H1 (cell line): Measurements from ENCODE around the gene ENPP1. TPM values are rescaled to one million over a fixed set of nuclear protein-coding genes. Genes with fewer than 3 reads are reported as not detected.

Source experiments
- CTCF ChIA-PET: fragments of 300-600 bp; sonication (Branson Sonifier 250); formaldehyde crosslinking; loops from one replicate; lab custom pipeline; 2021; ENCODE audit not compliant: partially characterized antibody; lab: Charles Lee
- POLR2A ChIA-PET: fragments of 300-600 bp; sonication (Branson Sonifier 250); formaldehyde crosslinking; loops from one replicate; lab custom pipeline; 2021; ENCODE audit warnings: inconsistent platforms; ENCODE audit not compliant: partially characterized antibody; lab: Charles Lee
- DNase-seq, 2 experiments: peaks; one replicate each; pipeline versions ENCODE4 v3.0.0 to v3.0.0-alpha.2; 2010 to 2022; ENCODE audit warnings: low spot score in 2 of 2, low read depth in 1 of 2, mixed read lengths in 1 of 2
- FAIRE-seq: peaks from 2 replicates; lab custom pipeline; 2011; peaks lifted over from hg19 to GRCh38; lab: Jason Lieb, UNC
- H2AFZ ChIP-seq: 2 replicates; pipeline ENCODE4 v1.8.1; 2012; ENCODE audit warnings: low read length, inconsistent platforms
- H2AK5ac ChIP-seq: 2 replicates; pipeline ENCODE4 v1.6.1; 2013; ENCODE audit warnings: low read depth, low read length
- H2BK120ac ChIP-seq: replicated peaks from 2 replicates; pipeline ENCODE3; 2013; ENCODE audit warnings: low read depth, low read length, inconsistent platforms
- H2BK12ac ChIP-seq: 2 replicates; pipeline ENCODE4 v1.6.1; 2013; ENCODE audit warnings: low read depth, low read length
- H2BK15ac ChIP-seq: 2 replicates; pipeline ENCODE4 v1.6.1; 2013; ENCODE audit warnings: low read length
- H2BK20ac ChIP-seq: 2 replicates; pipeline ENCODE4 v1.6.1; 2013; ENCODE audit warnings: low read length
- H2BK5ac ChIP-seq: 2 replicates; pipeline ENCODE4 v1.6.1; 2013; ENCODE audit warnings: low read depth, low read length
- H3K14ac ChIP-seq: 2 replicates; pipeline ENCODE4 v1.6.1; 2013; ENCODE audit warnings: inconsistent platforms; ENCODE audit not compliant: insufficient read length
- H3K18ac ChIP-seq: 2 replicates; pipeline ENCODE4 v1.6.1; 2013; ENCODE audit warnings: low read length; ENCODE audit errors: extremely low read depth
- H3K23ac ChIP-seq: 2 replicates; pipeline ENCODE4 v1.6.1; 2013; ENCODE audit warnings: inconsistent platforms; ENCODE audit not compliant: insufficient read length
- H3K23me2 ChIP-seq: 2 replicates; pipeline ENCODE4 v1.6.1; 2013; ENCODE audit warnings: low read depth, low read length
- H3K27ac ChIP-seq: 2 replicates; pipeline ENCODE4 v1.6.1; 2011; ENCODE audit warnings: low read depth, low read length, inconsistent platforms
- H3K27me3 ChIP-seq, 4 experiments: replicated peaks in 1 of 4; 1 replicate in 1 of 4; 2 replicates in 3 of 4; pipeline versions ENCODE4 v1.6.1 to v1.8.1; 2011 to 2013; ENCODE audit warnings: low read length in 3 of 4, mild to moderate bottlenecking in 3 of 4, inconsistent platforms in 2 of 4, mixed read lengths in 2 of 4, moderate library complexity in 1 of 4; ENCODE audit not compliant: control insufficient read depth in 3 of 4, insufficient read depth in 3 of 4; ENCODE audit errors: extremely low read depth in 1 of 4
- H3K36me3 ChIP-seq, 4 experiments: 2 replicates each; pipeline versions ENCODE4 v1.6.1 to v1.8.1; 2011 to 2013; ENCODE audit warnings: mild to moderate bottlenecking in 4 of 4, low read length in 3 of 4, moderate library complexity in 2 of 4, control low read depth in 1 of 4, inconsistent platforms in 1 of 4; ENCODE audit not compliant: insufficient read depth in 4 of 4, control insufficient read depth in 2 of 4
- H3K4ac ChIP-seq: replicated peaks from 2 replicates; pipeline ENCODE3; 2013; ENCODE audit warnings: low read length, low read depth, mixed read lengths, inconsistent platforms; ENCODE audit not compliant: insufficient read length
- H3K4me1 ChIP-seq, 4 experiments: replicated peaks in 1 of 4; 1 replicate in 1 of 4; 2 replicates in 3 of 4; pipeline versions ENCODE4 v1.6.1 to v1.8.1; 2011 to 2013; ENCODE audit warnings: low read length in 3 of 4, inconsistent platforms in 2 of 4, mixed read lengths in 1 of 4; ENCODE audit not compliant: insufficient read depth in 4 of 4, control insufficient read depth in 3 of 4
- H3K4me2 ChIP-seq, 2 experiments: 2 replicates each; pipeline versions ENCODE4 v1.6.1 to v1.8.1; 2011 to 2013; ENCODE audit warnings: low read depth in 2 of 2, low read length in 2 of 2, control low read depth in 1 of 2, inconsistent platforms in 1 of 2, mild to moderate bottlenecking in 1 of 2; ENCODE audit not compliant: insufficient read depth in 1 of 2
- H3K4me3 ChIP-seq, 4 experiments: fragments of 200-600, 300-600 bp in 1 of 4; sonication (generic), shearing (Covaris generic), sonication (Bioruptor Twin) in 1 of 4; 2 replicates each; pipeline versions ENCODE4 v1.5.1 to v1.8.1; 2011 to 2016; ENCODE audit warnings: low read length in 4 of 4, low read depth in 3 of 4, control low read depth in 2 of 4, inconsistent platforms in 2 of 4, mild to moderate bottlenecking in 2 of 4, mixed read lengths in 1 of 4, moderate library complexity in 1 of 4; ENCODE audit not compliant: insufficient read depth in 2 of 4; ENCODE audit errors: extremely low read depth in 1 of 4
- H3K56ac ChIP-seq: replicated peaks from 2 replicates; pipeline ENCODE3; 2013; ENCODE audit warnings: low read depth, mild to moderate bottlenecking, mixed read lengths, low read length, inconsistent platforms; ENCODE audit not compliant: insufficient read length
- H3K79me1 ChIP-seq: 2 replicates; pipeline ENCODE4 v1.6.1; 2013; ENCODE audit warnings: low read depth, low read length, control low read depth
- H3K79me2 ChIP-seq, 2 experiments: 2 replicates each; pipeline versions ENCODE4 v1.6.1 to v1.8.1; 2012 to 2013; ENCODE audit warnings: low read length in 2 of 2, mild to moderate bottlenecking in 2 of 2, inconsistent platforms in 1 of 2; ENCODE audit not compliant: insufficient read depth in 2 of 2, control insufficient read depth in 1 of 2
- H3K9ac ChIP-seq, 4 experiments: replicated peaks in 1 of 4; 1 replicate in 1 of 4; 2 replicates in 3 of 4; pipeline versions ENCODE4 v1.6.1 to v1.8.1; 2011 to 2013; ENCODE audit warnings: low read depth in 3 of 4, low read length in 3 of 4, control low read depth in 2 of 4, mild to moderate bottlenecking in 2 of 4, moderate library complexity in 2 of 4, inconsistent platforms in 1 of 4; ENCODE audit errors: extremely low read depth in 1 of 4
- H3K9me3 ChIP-seq, 2 experiments: 2 replicates each; pipeline versions ENCODE4 v1.6.1 to v1.8.1; 2012 to 2013; ENCODE audit warnings: mild to moderate bottlenecking in 2 of 2, moderate library complexity in 2 of 2, control low read depth in 1 of 2, inconsistent platforms in 1 of 2, low read depth in 1 of 2, low read length in 1 of 2, mixed read lengths in 1 of 2; ENCODE audit not compliant: insufficient read depth in 2 of 2
- H4K20me1 ChIP-seq, 2 experiments: replicated peaks in 1 of 2; 2 replicates each; pipeline versions ENCODE3 to v1.8.1; 2011 to 2013; ENCODE audit warnings: inconsistent platforms in 2 of 2, low read length in 2 of 2, mild to moderate bottlenecking in 1 of 2; ENCODE audit not compliant: insufficient read depth in 2 of 2, control insufficient read depth in 1 of 2
- H4K5ac ChIP-seq: 2 replicates; pipeline ENCODE4 v1.6.1; 2013; ENCODE audit warnings: low read length, low read depth, mixed read lengths, inconsistent platforms; ENCODE audit not compliant: insufficient read length
- H4K8ac ChIP-seq: 2 replicates; pipeline ENCODE4 v1.8.0; 2013; ENCODE audit warnings: mild to moderate bottlenecking, moderate library complexity, low read length, inconsistent platforms; ENCODE audit not compliant: insufficient read depth; ENCODE audit errors: extremely low read depth
- H4K91ac ChIP-seq: replicated peaks from 2 replicates; pipeline ENCODE3; 2013; ENCODE audit warnings: low read length, mixed read lengths, inconsistent platforms; ENCODE audit not compliant: insufficient read length
- CHD1 ChIP-seq: IDR thresholded peaks from 2 replicates; pipeline ENCODE4 v1.6.1; 2012; ENCODE audit warnings: low read depth, low read length, improper control_type of control experiment
- HDAC6 ChIP-seq: IDR thresholded peaks from one replicate; pipeline ENCODE4 v1.7.1; 2012; ENCODE audit warnings: low read depth, mild to moderate bottlenecking, inconsistent platforms, low read length, moderate library complexity
- JUN ChIP-seq: IDR thresholded peaks from 2 replicates; pipeline ENCODE4 v1.6.1; 2011; ENCODE audit warnings: low read depth, mild to moderate bottlenecking, improper control_type of control experiment, low read length
- KDM4A ChIP-seq: IDR thresholded peaks from one replicate; pipeline ENCODE4 v1.7.1; 2012; ENCODE audit warnings: low read depth, mild to moderate bottlenecking, moderate library complexity, low read length, inconsistent platforms; ENCODE audit not compliant: severe bottlenecking
- RBBP5 ChIP-seq: IDR thresholded peaks from 2 replicates; pipeline ENCODE4 v1.7.1; 2012; ENCODE audit warnings: low read depth, mild to moderate bottlenecking, inconsistent platforms, low read length, moderate library complexity, borderline replicate concordance
- SP1 ChIP-seq: IDR thresholded peaks from 2 replicates; pipeline ENCODE4 v1.6.1; 2011; ENCODE audit warnings: low read depth, low read length
- TAF1 ChIP-seq: IDR thresholded peaks from 2 replicates; pipeline ENCODE4 v1.6.1; 2011; ENCODE audit warnings: mild to moderate bottlenecking, low read depth, low read length
- TBP ChIP-seq: IDR thresholded peaks from 2 replicates; pipeline ENCODE4 v1.6.1; 2011; ENCODE audit warnings: low read depth, low read length, improper control_type of control experiment
- ZNF274 ChIP-seq: IDR thresholded peaks from 2 replicates; pipeline ENCODE4 v1.7.0; 2012; ENCODE audit warnings: low read length, borderline replicate concordance; ENCODE audit errors: extremely low read depth
- WGBS, 2 experiments: shearing (Covaris generic) in 1 of 2; methylation state at CpG; one replicate each; pipeline versions ENCODE4 v1.1.6 to v1.1.7; 2013 to 2015; ENCODE audit warnings: low lambda C conversion rate in 2 of 2, mixed read lengths in 2 of 2, inconsistent platforms in 1 of 2, low coverage in 1 of 2, missing lambda C conversion rate in 1 of 2; ENCODE audit not compliant: insufficient replicate concordance in 2 of 2, insufficient coverage in 1 of 2, insufficient read length in 1 of 2; ENCODE audit errors: extremely low coverage in 1 of 2, missing lambda C conversion rate in 1 of 2; 5-methylcytosine and 5-hydroxymethylcytosine counted together
- polyA plus RNA-seq, 7 experiments: library from polyadenylated mRNA; depleted of rRNA in 3 of 7; stranded (reverse) in 5 of 7; unstranded in 2 of 7; fragments of >200 nt in 5 of 7; fragments of 200-250 nt in 2 of 7; gene quantifications; 1 replicate in 5 of 7; 2 replicates in 1 of 7; 4 replicates in 1 of 7; pipeline versions ENCODE4 v1.2.1 to v1.2.3, GENCODE V29; 2011 to 2013; ENCODE audit warnings: missing spikeins in 2 of 7, mixed read lengths in 2 of 7
- total RNA-seq: library from RNA; stranded (reverse); fragmentation: NEBNext Ultra II Directional; extraction: Animal tissue kit (Norgen Biotek cat#: 25700); gene quantifications from 2 replicates; pipeline ENCODE4 v1.2.1, GENCODE V29; 2021

ENPP1 gene
- total and polyA plus RNA-seq, 2 of the 8 experiments (the other 6 are each of a cell fraction or from before 2014, with no cell fraction given): 10.1 to 39.1 TPM

DNA sequence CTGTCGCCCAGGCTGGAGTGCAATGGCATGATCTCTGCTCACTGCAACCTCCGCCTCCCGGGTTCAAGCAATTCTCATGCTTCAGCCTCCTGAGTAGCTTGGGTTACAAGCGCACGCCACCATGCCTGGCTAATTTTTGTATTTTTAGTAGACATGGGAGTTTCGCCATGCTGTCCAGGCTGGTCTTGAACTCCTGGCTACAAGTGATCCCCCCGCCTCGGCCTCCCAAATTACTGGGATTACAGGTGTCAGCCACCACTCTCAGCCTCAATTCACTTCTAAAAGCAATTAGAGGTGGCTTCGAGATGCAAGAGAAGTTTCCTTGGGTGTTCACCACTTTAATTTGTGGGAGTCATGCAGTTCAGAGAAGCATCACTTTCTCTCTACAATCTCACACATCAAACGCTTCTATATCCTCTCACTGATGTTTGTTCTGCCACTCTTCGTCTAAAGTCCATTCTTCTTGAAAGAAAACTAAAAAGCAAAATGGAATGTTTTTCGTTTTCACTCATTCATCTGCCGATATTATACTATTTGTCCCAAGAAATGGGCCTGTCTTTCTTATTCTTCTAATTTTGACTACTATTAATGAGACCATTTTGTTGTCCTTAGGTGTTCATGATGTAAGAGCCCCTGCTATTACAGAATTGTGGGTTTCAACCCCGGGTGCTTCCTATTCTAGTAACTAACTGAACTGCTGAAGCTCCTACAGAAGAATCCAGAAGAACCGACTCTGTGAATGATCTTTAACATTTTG, 38.3 kb upstream of the ENPP1 start:
- Histone ChIP-seq H3K56ac (no peak overlapping the region), H2BK20ac (no peak overlapping the region), H3K4me1 (peaks cover 0 to 4% (median 0%) of the 10 kb centered on the region in 4 experiments; a peak in 1 of 7 replicates), H3K23ac (no peak overlapping the region), H3K79me1 (no peaks in the 10 kb centered on the region), H2AFZ (no peak overlapping the region), H3K18ac (no peak overlapping the region), H4K8ac (no peak overlapping the region), H2BK120ac (no peak overlapping the region), H3K23me2 (no peaks in the 10 kb centered on the region), H3K14ac (no peak overlapping the region), H3K4ac (no peak overlapping the region), H3K36me3 (no peaks in the 10 kb centered on the region)
- 91% methylated on average over 14 of the region's 15 CpGs; no CpG with 5 or more reads in 1 of the 2 experiments for WGBS, 2 experiments
- FAIRE-seq (no peak), DNase-seq (no peak)
- TF ChIP-seq CHD1 (no peak), HDAC6 (no peak), TAF1 (no peak), SP1 (no peak), KDM4A (no peak), ZNF274 (no peak), JUN (no peak), RBBP5 (no peak), TBP (no peak)
- TF ChIP-seq, all 59 proteins: peak for 0
- Histone ChIP-seq H2BK5ac (no peak overlapping the region), H2BK12ac (no peak overlapping the region), H3K9ac (no peak overlapping the region), H4K20me1 (no peaks in the 10 kb centered on the region), H3K9me3 (no peaks in the 10 kb centered on the region), H3K79me2 (no peaks in the 10 kb centered on the region), H3K4me2 (no peak overlapping the region), H3K27me3 (no peaks in the 10 kb centered on the region; a peak in 1 of 7 replicates), H3K27ac (no peak overlapping the region), H2AK5ac (no peak overlapping the region), H4K91ac (no peak overlapping the region), H4K5ac (no peak overlapping the region), H3K4me3 (no peak overlapping the region), H2BK15ac (no peak overlapping the region)
- POLR2A ChIA-PET: no interaction called here
- CTCF ChIA-PET: interaction anchor here (1.4 to 1.8 kb wide), 2 partner anchors 11 to 74 kb away, joined by 3 to 7 read pairs; no protein-coding TSS in a partner anchor
